SK-N-SH treated with all-trans-retinoic acid at 6 μM for 48 hours (cell line): ENCODE data around the gene ZNF581.

Experiments used
- BACH2 ChIP-seq: fragments of 250-450 bp; sonication (Bioruptor Pico); IDR thresholded peaks from 2 replicates; pipeline ENCODE4 v1.9.0; 2021; ENCODE audit warnings: mild to moderate bottlenecking, borderline replicate concordance
- CSRNP3 ChIP-seq: fragments of 250-450 bp; sonication (Bioruptor Pico); IDR thresholded peaks from 2 replicates; pipeline ENCODE4 v1.5.1; 2021; ENCODE audit warnings: mild to moderate bottlenecking, moderate library complexity
- GLIS3 ChIP-seq: fragments of 250-450 bp; sonication (Bioruptor Pico); IDR thresholded peaks from 2 replicates; pipeline ENCODE4 v1.5.0; 2020; ENCODE audit warnings: mild to moderate bottlenecking, moderate library complexity
- SNAI2 ChIP-seq: fragments of 250-450 bp; sonication (Bioruptor Pico); IDR thresholded peaks from 2 replicates; pipeline ENCODE4 v1.5.0; 2020; ENCODE audit warnings: mild to moderate bottlenecking, moderate library complexity
- TCF4 ChIP-seq: fragments of 250-450 bp; sonication (Bioruptor Pico); IDR thresholded peaks from 2 replicates; pipeline ENCODE4 v1.8.0; 2021; ENCODE audit warnings: mild to moderate bottlenecking, moderate library complexity, borderline replicate concordance
- TSHZ2 ChIP-seq: fragments of 250-450 bp; sonication (Bioruptor Pico); IDR thresholded peaks from 2 replicates; pipeline ENCODE4 v1.5.0; 2020; ENCODE audit warnings: mild to moderate bottlenecking, moderate library complexity
- ZC3H10 ChIP-seq: fragments of 250-450 bp; sonication (Bioruptor Pico); IDR thresholded peaks from 2 replicates; pipeline ENCODE4 v1.5.1; 2021; ENCODE audit warnings: mild to moderate bottlenecking, moderate library complexity
- ZNF8 ChIP-seq: fragments of 450-650 bp; formaldehyde crosslinking; IDR thresholded peaks from 2 replicates; pipeline ENCODE4 v1.5.0; 2020; ENCODE audit warnings: mild to moderate bottlenecking, moderate library complexity

GRCh38 chr19:55650126-55650557 lies 6.7 kb downstream of the ZNF581 start:
- no peak for TF ChIP-seq SNAI2 (CRISPR knock-in tag)
- TF ChIP-seq TCF4 = no peak
- TF ChIP-seq TSHZ2 = no peak
- no peak for TF ChIP-seq CSRNP3
- no peak for TF ChIP-seq BACH2 (CRISPR knock-in tag)
- TF ChIP-seq ZNF8 (CRISPR knock-in tag) = no peak
- no peak for TF ChIP-seq GLIS3 (CRISPR knock-in tag)
- TF ChIP-seq ZC3H10 (CRISPR knock-in tag) = no peak
